HPDE6-E6E7 (cell line): ENCODE measurements around the gene CBX1.
"Not testable (repeated sequence)": the region's sequence is repeated elsewhere in the genome, so short reads cannot be mapped to it uniquely, and the experiment has no call there.

Experiments used
- DNase-seq: peaks from one replicate; pipeline ENCODE4 v3.0.0; 2011; ENCODE audit warnings: missing footprints; ENCODE audit errors: extremely low spot score

The CBX1 gene

DNA sequence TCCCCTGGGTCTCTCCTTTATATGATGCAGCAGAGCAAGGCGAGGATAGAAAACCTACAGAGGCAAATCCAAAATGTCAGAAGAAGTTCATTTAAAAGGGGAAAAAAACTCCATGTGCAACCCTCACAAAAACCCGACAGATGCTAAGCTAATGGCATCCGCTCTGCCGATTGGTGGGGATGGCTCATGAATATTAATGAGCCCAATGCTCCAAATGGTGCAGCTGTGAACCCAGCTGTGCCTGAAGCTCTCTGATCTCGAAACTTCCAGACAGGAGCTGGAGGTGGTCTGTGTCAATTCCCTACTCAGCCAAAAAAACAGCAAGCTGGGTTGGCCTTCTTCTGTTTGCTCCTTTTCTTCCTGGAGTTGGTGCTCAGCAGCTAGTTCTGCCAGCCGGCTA is 21.8 kb upstream of the CBX1 start:
- DNase-seq: no peak

DNA sequence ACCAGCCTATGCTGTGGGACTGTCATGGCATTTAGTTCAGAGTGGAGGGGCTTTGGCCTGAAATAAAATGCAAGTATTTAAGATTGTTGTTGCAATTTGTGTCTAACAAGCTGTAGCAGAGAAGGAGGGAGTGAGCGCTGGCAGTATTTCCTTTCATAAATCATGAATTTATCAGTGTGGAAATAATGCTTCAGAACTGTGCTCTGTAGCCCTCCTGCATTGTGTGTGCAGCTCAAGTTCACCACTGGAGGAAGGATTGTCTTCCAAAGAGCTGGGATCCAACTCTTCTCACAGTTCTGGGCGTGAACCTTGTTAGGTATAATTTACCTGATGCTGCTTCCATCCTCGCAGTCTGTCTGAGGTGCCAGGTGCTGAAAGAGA is 21.4 kb upstream of the CBX1 start:
- DNase-seq: no peak

DNA sequence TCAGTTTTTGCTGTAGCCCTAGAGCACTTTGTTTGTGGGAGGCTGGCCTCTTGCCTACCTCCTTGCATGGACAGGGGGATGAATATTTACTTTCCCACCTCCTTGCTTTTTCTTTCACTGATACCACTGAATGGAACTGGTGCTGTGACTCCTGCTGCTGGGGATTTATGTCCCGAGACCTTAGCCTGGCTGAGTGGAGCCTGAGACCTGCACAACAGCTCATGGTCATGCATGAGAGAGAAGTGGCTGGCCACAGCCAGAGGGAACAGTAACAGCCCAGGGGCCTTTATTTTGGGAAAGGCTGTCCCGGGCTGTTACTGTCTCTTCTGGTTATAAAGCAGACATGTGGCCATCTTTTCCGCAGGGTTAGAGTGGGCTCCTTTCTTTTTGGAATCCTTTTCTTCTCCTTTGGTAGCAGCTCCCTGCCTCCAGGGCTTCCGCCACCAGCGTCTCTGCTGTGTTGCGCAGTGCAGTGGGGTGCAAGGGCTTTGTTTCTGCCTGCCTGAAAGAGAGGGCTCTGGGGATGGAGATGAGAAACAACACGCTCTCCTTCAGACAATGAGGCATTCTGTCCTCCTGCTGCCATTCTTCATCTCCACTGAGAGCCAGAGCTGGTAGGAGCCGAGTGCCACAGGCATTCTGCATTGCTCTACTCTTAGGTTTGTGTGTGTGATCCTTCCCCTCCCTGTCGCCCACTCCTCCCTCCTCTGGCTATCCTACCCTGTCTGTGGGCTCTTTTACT is 20.8 kb upstream of the CBX1 start:
- no peak for DNase-seq

DNA sequence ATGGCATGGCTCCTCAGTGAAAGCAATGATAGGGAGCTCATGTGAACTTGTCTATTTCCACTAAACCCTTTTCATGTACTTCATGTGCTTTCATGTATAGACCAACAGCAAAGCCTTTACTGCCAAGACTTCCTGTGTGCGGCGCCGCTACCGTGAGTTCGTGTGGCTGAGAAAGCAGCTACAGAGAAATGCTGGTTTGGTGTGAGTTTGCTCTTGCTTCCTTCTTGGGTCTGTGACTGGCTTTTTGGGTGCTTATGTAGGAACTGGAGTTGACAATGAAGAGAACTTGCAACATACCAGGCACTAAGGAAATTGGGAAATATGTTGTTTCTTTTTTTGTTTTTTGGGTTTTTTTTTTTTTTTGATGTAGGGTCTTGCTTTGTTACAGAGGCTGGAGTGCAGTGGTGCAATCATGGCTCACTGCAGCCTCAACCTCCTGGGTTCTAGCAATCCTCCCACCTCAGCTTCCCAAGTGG is 12.0 kb upstream of the CBX1 start:
- DNase-seq: no peak

DNA sequence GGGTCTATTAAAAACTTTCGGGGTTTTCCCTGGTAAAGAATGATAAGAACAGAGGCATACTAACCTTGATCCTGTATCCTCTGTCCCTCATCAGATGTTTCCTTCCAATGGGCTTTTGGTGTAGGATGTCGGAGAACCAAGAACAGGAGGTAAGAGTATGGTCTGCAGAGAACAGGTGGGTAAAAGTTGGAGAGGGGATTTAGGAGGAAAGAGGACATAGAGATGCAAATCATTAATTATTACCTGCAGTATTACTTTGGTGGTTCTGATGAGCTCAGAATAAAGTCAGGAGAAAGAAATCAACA is 10.6 kb upstream of the CBX1 start:
- DNase-seq: no peak

DNA sequence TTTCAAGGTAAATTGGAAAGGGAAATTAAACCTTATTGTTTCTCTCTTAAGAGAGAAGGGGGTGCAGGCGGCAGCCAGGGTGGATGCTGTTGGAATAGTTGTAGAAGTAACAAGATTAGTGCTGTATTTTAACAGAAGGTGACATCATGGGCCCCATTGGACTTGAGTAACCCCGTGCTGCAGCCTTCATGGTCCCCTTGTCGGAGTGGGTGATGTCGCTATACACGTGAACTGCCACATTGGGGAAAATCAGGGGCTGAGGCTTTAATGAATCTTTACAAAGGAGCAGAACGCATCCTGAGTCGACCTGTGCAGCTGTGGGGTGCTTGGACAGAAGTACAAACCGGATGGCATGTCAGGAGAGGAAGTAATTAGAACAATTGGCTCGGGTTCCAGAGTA is 9.5 kb upstream of the CBX1 start:
- no peak for DNase-seq

DNA sequence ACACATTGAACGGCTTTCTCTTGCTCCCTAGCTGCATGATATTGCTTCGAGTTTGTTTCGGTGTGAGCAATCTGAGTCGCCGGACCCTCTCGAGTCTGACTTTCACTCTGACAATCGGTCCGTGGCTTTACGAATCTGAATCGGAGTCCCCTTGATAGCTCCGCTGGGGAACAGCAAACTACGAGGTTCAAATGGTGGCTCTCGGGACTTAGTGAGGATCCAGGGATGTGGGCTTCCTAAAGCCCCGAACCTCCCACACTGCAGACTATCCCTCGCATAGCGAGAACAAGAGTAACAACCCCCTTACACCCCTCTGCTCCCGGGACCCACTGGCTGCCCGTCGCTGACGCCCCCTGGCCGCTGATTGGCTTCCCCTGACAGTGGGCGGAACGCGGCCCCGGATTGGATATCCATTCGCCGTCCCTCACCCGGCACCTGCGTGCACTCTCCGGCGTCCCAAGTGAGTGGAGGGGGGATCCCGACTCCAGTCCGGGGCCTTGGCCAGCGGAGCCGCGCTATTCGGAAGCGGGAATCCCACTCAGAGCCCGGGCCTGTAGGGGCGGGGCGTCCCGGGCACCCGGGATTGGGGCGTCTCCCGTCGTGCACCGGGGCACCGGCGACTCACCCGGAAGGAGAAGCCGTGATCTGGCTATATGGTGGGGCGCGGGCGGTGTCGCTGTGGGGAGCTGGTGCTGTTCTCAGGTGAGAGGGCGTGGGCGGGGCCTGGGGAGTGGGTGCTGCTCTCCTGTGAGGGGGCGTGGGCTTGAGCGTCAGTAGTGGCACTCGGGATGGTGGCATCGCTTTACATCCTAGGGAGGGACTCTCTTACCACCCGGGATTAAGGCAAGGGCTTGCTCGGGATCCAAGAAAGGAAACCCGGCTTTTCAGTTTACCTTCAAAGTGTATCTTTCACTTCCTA is 6.1 kb upstream of the CBX1 start, which contains the start of gene SNX11:
Gene SNX11, plus strand, starts transcription at position 630 of the 919 bp plus-strand sequence. CDS start 4,278 bp downstream, outside the sequence.
- DNase-seq: peak; percentile 88

DNA sequence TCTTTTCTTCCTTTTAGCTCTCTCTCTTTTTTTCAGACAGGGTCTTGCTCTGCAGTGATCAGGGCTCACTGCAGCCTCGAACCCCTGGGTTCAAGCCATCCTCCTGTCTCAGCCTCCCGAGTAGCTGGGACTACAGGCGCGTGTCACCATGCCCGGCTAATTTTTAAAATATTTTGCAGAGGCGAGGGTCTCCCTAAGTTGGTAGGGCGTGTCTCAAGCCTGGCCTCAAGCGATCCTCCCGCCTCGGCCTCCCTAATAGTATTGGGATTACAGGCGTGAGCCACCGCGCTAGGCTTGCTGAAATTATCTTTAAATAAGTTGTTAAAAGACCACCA is 5.5 kb upstream of the CBX1 start:
- no peak for DNase-seq

DNA sequence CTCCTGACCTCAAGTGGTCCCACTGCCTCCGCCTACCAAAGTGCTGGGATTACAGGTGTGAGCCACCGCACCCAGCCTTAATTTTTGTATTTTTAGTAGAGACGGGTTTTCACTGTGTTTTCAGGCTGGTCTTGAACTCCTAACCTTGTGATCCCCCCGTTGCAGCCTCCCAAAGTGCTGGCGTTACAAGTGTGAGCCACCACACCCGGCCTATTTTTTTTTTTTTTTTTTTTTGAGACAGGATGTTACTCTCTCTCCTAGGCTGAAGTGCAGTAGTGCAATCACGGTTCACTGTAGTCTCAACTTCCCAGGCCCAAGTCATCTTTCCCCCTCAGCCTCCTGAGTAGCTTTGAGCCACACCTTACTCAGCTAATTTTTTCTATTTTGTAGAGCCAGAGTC is 3.2 kb upstream of the CBX1 start:
- DNase-seq: no peak

DNA sequence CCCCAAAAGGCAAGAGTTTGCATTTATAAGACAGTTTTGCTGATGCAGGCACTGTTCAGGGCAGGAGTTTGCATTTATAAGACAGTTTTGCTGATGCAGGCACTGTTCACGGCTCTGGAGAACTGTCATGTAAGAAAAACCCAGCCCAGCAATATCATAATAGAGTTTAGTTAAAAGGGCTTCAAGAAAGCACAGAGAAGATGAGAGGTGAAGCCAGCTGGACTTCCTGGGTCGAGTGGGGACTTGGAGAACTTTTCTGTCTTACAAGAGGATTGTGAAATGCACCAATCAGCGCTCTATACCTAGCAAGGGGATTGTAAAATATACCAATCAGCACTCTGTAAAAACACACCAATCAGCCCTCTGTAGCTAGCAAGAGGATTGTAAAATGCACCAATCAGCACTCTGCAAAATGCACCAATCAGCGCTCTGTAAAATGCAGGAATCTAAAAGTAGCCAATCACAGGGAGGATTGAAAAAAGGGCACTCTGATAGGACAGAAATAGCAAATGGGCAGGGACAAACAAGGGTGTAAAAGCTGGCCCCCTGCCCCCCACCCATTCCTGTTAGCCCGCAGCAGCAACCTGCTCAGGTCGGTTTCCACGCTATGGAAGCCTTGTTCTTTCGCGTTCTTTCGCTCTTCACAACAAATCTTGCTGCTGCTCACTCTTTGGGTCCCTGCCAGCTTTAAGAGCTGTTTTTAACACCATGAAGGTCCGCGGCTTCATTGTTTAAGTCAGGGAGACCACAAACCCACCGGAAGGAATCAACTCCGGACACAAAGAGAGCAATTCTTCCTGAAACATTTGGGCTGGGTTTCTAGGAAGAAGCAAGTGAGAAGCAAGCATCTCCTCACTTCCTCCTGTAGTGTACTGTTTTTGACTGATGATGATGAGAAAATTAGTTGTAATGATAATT is 1.8 kb upstream of the CBX1 start:
- no peak for DNase-seq

DNA sequence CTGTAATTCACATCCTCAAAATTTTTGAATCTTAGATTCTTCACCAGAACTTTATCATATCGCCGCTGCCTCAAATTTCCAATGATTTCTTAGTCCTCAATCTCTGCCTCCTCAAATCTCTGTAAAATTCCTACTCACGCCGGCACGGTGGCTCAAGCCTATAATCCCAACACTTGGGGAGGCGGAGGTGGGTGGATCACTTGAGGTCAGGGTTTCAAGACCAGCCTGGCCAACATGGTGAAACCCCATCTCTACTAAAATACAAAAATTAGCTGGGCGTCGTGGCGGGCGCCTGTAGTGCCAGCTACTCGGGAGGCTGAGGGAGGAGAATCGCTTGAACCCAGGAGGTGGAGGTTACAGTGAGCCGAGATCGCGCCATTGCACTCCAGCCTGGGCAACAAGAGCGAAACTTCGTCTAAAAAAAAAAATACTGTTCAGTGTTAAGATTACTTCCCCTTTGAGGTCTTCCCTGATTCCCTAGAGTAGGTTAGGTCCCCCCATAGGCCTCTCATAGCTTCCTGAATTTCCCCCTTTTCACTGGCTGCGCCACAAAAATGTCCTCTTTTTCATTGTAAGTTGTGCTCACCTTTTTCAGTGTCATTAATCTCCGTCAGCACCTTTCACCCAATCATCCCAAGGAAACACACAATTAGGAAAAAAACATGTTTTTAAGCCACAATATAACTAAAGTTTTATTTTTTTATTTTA is 919 bp upstream of the CBX1 start:
- no peak for DNase-seq

DNA sequence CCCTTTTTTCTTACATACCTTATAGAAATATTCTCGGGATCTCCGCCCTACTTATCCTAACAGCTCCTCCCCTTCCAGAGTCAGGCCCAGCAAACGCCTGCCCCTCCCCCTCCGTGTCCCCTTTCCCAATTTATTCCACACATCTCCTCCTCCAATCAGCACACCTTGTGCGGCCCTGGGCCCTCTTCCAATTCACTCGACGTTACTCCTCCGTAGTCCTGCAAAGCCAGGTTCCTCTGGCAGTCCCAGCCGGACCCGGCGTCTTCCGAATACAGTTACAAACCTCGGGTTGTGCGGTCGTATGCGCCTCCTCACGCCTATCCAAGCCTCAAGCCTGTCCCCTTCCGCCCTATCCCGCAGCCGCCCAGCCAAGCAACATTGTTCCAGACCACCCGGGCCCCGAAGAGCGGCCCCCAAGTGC is 677 bp downstream of the CBX1 start:
- DNase-seq: no peak

DNA sequence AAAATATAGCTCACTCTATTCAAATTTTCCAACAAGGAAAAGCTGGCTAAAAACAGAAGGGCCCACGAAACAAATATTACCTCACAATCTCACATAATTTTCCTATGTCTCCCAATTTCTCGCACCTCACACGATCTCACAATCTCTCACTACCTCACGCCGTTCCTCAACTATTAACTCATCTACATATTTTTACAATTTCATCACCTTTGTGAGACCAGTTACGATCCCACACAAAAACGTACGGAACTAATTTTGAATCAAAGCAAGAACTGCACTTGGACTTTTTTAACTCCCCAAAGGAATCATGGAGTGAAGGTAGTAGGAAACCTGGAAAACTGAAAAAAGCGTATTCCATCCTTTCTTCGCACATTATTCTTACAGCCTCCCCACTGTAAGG is 1.1 kb downstream of the CBX1 start:
- no peak for DNase-seq

DNA sequence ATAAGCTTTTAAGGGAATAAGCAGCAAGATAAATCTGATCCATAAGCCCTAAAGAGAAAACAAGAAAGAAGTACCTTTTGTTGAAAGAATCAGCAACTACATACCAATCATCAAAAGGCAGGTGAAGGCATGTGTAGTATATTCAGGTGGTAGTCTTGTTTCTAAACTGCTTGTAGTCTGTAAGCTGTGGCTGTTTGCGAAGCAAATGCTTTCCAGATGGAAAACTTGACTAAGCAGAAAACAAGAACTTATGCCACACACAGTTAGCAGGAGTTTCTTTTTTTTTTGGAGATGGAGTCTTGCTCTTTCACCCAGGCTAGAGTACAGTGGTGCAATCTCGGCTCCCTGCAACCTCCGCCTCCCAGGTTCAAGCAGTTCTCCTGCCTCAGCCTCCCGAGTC is 5.7 kb downstream of the CBX1 start:
- no peak for DNase-seq

DNA sequence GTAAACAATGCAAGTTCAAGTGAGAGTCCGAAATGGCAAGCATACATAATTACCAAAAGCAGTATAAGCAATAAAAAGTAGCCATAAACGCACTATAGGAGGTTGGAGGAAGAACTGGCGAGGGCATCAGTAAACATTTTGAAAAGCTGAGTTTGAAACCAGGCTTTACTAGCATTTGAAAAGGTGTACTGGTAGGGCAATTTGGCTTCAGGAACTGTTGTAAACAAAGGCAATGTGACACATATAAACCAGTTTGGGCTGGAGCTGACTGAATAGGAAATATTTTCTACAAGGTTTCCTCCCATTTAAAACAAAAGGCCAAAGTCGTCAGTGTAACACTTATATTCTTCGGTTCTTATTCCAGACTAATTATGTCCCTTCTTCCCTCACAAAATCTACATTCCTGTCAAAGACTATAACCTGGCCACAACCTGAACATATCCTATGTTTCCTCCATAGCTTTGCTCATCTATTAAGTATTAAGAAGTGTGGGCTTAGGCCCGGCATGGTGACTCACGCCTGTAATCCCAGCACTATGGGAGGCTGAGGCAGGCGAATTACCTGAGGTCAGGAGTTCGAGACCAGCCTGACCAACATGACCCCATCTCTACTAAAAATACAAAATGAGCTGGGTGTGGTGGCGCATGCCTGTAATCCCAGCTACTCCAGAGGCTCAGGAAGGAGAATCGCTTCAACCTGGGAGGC is 7.8 kb downstream of the CBX1 start:
- no peak for DNase-seq

DNA sequence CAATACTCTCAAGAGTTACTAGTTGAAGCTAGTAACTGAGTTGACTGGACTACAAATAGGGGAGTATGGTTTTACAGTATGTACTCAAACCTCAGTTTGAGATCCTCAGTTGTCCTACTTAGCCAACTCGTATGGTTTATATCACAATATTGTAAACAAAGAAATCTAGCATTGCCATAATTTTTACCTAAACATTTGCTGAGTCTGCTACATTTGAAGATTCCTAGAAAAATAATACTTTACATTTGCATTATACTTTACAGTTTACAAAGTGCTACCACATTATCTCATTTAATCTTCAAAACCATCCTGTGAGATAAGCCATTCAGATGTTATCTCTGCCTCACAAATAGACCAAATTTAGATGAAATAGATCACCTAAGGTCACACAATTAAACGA is 16.3 kb downstream of the CBX1 start:
- DNase-seq: no peak

DNA sequence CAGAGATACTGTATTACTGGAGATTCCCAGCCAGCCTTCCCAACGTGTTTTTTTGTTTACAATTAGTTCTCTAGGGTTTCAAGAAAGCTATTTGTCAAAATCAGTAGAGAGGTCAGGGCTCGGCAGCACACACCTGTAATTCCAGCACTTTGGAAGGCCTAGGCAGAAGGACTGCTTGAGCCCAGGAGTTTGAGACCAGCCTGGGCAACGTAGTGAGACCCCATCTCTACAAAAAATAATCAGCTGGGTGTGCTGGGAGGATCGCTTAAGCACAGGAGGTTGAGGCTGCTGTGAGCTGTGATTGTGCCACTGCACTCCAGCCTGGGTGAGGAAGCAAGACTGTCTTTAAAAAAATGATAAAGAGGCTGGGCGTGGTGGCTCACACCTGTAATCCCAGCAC is 19.4 kb downstream of the CBX1 start:
- no peak for DNase-seq

DNA sequence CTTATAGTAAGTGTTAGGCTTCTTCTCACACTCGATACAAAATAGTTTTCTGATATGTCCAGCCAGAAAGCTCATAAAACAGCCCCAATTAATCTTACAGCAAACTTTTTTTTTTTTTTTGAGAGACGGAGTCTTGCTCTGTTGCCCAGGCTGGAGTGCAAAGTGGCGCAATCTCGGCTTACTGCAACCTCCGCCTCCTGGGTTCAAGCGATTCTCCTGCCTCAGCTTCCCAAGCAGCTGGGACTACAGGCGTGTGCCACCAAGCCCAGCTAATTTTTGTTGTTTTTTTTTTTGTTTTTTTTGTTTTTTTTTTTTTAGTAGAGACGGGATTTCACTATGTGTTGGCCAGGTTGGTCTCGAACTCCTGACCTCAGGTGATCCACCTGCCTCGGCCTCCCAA is 24.1 kb downstream of the CBX1 start:
- DNase-seq: not testable (repeated sequence)

DNA sequence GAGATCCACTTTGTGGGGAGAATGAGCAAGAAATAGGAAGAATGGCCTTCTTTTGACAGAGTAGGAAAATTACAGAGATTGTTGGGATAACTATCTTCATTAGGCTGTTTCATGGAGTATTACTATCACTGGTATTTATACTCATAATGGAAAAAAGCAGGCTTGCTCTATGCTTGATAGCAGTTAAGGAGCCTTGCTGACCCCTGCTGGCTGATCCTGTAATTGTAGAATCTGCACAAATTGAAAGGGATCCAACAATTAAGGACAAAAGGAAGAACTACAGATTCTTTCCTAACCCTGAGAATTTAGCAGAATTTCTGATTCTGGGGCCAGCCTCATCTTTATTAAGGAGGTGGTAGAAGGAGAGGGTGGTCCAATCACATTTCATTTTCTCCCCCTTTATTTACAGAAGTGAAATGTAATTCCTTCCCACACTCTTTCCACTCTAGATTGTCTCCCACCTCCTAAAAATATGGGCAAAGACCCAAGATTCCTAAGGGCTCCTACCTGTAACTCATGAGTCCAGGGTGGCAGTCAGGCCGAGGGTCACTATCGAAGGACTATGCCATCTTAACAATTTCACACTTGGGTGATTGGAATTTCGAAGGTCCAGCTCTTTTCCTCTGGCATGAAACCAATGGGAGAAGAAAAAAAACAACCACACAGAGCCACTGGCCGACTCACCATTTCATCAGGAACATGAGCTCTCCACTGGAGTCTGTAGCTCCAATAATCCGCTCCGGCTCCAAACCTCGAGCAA is 26.8 kb downstream of the CBX1 start:
- no peak for DNase-seq

DNA sequence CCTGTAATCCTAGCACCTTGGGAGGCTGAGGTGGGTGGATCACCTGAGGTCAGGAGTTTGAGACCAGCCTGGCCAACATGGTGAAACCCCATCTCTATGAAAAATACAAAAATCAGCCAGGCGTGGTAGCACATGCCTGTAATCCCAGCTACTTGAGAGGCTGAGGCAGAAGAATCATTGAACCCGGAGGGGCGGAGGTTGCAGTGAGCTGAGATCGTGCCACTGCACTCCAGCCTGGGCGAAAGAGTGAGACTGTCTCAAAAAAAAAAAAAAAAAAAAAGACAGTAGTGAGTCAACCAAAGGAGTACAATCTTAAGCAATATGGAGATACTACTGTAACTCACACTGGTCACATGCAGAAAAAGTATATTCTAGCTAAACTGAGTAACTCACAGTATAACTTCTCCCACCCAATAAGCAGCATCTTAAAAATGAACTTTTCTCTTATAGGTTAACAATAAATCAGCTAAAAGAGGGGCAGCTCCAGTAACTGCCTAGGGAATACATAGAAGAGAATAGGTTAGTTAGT is 27.6 kb downstream of the CBX1 start:
- not testable (repeated sequence) for DNase-seq
